Measurements from ENCODE around the gene USP9X.
"Not testable (repeated sequence)": the region's sequence is repeated elsewhere in the genome, so short reads cannot be mapped to it uniquely, and the experiment has no call there.

USP9X gene

DNA sequence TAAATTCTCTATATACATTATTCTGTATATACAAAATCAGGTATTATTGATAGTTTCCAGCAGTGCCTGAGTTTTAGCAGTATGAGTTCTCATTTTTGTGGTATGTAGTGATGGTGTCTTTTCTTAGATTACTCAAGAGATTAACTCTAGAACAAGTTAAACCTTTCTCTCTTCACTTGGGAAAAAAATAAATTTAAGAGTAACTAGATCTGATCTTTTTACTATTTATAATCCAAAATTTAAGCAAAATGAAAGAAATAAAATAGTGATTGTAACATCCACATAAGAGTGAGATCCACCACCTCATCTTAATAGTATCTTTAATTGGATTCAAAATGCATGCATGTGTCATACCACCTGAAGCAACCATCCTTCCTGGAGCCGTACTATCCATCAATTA is 124.6 kb downstream of the USP9X start:
- no peak overlapping the region for H2AFZ ChIP-seq (ENCODE audit: low read depth)
- H3K4me3 ChIP-seq (IDR thresholded peaks at IDR 0.05; ENCODE audit: insufficient read depth, low read depth, low read length): no peak overlapping the region
- H4K20me1 ChIP-seq (ENCODE audit: insufficient read depth): no peaks in the 10 kb centered on the region
- H3K4me2 ChIP-seq: no peak overlapping the region
- no peak overlapping the region for H3K27ac ChIP-seq
- TF ChIP-seq, protein P1, sequence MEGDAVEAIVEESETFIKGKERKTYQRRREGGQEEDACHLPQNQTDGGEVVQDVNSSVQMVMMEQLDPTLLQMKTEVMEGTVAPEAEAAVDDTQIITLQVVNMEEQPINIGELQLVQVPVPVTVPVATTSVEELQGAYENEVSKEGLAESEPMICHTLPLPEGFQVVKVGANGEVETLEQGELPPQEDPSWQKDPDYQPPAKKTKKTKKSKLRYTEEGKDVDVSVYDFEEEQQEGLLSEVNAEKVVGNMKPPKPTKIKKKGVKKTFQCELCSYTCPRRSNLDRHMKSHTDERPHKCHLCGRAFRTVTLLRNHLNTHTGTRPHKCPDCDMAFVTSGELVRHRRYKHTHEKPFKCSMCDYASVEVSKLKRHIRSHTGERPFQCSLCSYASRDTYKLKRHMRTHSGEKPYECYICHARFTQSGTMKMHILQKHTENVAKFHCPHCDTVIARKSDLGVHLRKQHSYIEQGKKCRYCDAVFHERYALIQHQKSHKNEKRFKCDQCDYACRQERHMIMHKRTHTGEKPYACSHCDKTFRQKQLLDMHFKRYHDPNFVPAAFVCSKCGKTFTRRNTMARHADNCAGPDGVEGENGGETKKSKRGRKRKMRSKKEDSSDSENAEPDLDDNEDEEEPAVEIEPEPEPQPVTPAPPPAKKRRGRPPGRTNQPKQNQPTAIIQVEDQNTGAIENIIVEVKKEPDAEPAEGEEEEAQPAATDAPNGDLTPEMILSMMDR (conservative IDR thresholded peaks at IDR 0.05; ENCODE audit: low read depth, low read length): no peak
- peaks cover 4% of the 10 kb centered on the region for H3K36me3 ChIP-seq (ENCODE audit: insufficient read depth)
- H3K4me1 ChIP-seq (ENCODE audit: low read depth, poor library complexity, severe bottlenecking): no peaks in the 10 kb centered on the region
- H3K79me2 ChIP-seq (ENCODE audit: insufficient read depth, low read depth): no peaks in the 10 kb centered on the region
- H3K9ac ChIP-seq: no peak overlapping the region
- H3K27me3 ChIP-seq (ENCODE audit: insufficient read depth, low read depth): no peaks in the 10 kb centered on the region

DNA sequence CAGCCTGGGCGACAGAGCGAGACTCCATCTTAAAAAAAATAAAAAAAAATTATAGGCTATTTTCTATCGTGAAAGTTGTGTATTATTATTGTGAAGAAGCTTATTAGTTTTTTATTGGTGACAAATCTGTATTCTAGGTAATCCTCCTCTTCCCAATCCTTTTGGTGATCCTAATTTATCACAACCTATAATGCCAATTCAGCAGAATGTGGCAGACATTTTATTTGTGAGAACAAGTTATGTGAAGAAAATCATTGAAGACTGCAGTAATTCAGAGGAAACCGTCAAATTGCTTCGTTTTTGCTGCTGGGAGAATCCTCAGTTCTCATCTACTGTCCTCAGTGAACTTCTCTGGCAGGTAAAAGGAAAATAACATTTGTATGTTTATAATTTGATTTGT is 139.4 kb downstream of the USP9X start:
- no peaks in the 10 kb centered on the region for H3K36me3 ChIP-seq (ENCODE audit: insufficient read depth)
- no peaks in the 10 kb centered on the region for H3K79me2 ChIP-seq (ENCODE audit: insufficient read depth, low read depth)
- TF ChIP-seq, protein P1 (conservative IDR thresholded peaks at IDR 0.05; ENCODE audit: low read depth, low read length): no peak
- no peak overlapping the region for H3K27ac ChIP-seq
- H3K4me3 ChIP-seq (IDR thresholded peaks at IDR 0.05; ENCODE audit: insufficient read depth, low read depth, low read length): no peak overlapping the region
- no peaks in the 10 kb centered on the region for H3K4me1 ChIP-seq (ENCODE audit: low read depth, poor library complexity, severe bottlenecking)
- H4K20me1 ChIP-seq (ENCODE audit: insufficient read depth): no peaks in the 10 kb centered on the region
- H3K27me3 ChIP-seq (ENCODE audit: insufficient read depth, low read depth): no peaks in the 10 kb centered on the region
- no peak overlapping the region for H3K9ac ChIP-seq
- no peak overlapping the region for H3K4me2 ChIP-seq
- no peak overlapping the region for H2AFZ ChIP-seq (ENCODE audit: low read depth)

DNA sequence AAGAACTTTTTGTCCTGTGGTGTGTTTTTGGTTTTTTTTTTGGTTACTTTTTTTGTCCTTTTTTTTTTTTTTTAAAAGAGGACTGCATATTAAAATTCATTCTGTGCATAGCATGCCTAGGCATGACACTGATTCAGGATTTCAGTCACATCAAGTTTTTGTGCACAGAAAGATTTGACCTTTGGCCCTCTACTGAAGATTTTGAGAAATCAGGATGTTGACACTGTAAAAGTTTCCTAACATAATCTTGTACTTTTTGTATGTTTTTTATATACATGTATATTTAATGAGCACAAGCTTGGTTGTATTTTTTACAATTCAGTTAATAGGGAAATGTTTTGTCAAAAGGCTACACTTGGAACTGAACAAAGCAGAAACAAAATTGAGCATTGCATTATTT is 148.7 kb downstream of the USP9X start:
- no peak overlapping the region for H2AFZ ChIP-seq (ENCODE audit: low read depth)
- TF ChIP-seq, protein P1 (conservative IDR thresholded peaks at IDR 0.05; ENCODE audit: low read depth, low read length): no peak
- no peak overlapping the region for H3K4me3 ChIP-seq (IDR thresholded peaks at IDR 0.05; ENCODE audit: insufficient read depth, low read depth, low read length)
- H3K36me3 ChIP-seq (ENCODE audit: insufficient read depth): no peaks in the 10 kb centered on the region
- no peaks in the 10 kb centered on the region for H3K79me2 ChIP-seq (ENCODE audit: insufficient read depth, low read depth)
- peaks cover 23% of the 10 kb centered on the region for H3K4me1 ChIP-seq (ENCODE audit: low read depth, poor library complexity, severe bottlenecking)
- H3K27ac ChIP-seq: no peak overlapping the region
- H4K20me1 ChIP-seq (ENCODE audit: insufficient read depth): no peaks in the 10 kb centered on the region
- no peak overlapping the region for H3K9ac ChIP-seq
- no peak overlapping the region for H3K4me2 ChIP-seq
- no peaks in the 10 kb centered on the region for H3K27me3 ChIP-seq (ENCODE audit: insufficient read depth, low read depth)

DNA sequence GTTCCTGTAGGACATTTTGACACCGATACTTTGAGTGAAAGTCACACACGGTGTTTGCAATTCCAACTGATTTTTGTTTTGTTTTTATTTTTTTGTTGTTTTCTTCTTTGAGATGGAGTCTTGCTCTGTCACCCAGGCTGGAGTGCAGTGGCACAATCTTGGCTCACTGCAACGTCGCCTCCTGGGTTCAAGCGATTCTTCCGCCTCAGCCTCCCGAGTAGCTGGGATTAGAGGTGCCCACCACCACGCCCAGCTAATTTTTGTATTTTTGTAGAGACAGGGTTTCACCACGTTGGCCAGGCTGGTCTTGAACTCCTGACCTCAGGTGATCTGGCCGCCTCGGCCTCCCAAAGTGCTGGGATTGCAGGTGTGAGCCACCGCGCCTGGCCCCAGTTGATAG is 149.2 kb downstream of the USP9X start:
- H3K27ac ChIP-seq; H3K4me3 ChIP-seq (IDR thresholded peaks at IDR 0.05; ENCODE audit: insufficient read depth, low read depth, low read length); H3K36me3 ChIP-seq (ENCODE audit: insufficient read depth); H4K20me1 ChIP-seq (ENCODE audit: insufficient read depth); H3K27me3 ChIP-seq (ENCODE audit: insufficient read depth, low read depth); H2AFZ ChIP-seq (ENCODE audit: low read depth); H3K4me2 ChIP-seq; H3K79me2 ChIP-seq (ENCODE audit: insufficient read depth, low read depth); H3K9ac ChIP-seq: not testable (repeated sequence)
- peaks cover 23% of the 10 kb centered on the region for H3K4me1 ChIP-seq (ENCODE audit: low read depth, poor library complexity, severe bottlenecking)

DNA sequence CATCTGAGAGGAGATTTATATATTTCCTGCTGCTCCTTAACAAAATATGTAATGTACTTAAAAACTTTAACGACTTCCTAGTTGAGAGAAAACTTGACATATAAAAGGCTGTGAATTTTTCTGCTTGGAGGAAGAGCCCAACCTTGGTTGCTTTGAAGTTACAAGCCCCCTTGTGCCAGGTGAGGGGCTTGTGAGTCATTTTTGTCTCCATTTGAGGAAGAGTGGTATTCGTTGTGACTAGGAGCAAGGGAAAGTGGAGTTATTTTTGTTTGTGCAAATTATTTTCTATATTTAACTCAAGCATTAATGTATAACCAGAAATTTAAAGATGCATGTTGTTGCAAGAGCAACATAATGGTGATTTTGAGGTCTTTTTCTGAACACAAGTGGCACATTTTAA is 149.7 kb downstream of the USP9X start:
- no peaks in the 10 kb centered on the region for H4K20me1 ChIP-seq (ENCODE audit: insufficient read depth)
- H3K27ac ChIP-seq: no peak overlapping the region
- H3K4me1 ChIP-seq (ENCODE audit: low read depth, poor library complexity, severe bottlenecking): peaks cover 23% of the 10 kb centered on the region
- H3K79me2 ChIP-seq (ENCODE audit: insufficient read depth, low read depth): no peaks in the 10 kb centered on the region
- no peak overlapping the region for H3K4me2 ChIP-seq
- H2AFZ ChIP-seq (ENCODE audit: low read depth): no peak overlapping the region
- H3K9ac ChIP-seq: no peak overlapping the region
- no peaks in the 10 kb centered on the region for H3K36me3 ChIP-seq (ENCODE audit: insufficient read depth)
- TF ChIP-seq, protein P1 (conservative IDR thresholded peaks at IDR 0.05; ENCODE audit: low read depth, low read length): no peak
- no peaks in the 10 kb centered on the region for H3K27me3 ChIP-seq (ENCODE audit: insufficient read depth, low read depth)
- H3K4me3 ChIP-seq (IDR thresholded peaks at IDR 0.05; ENCODE audit: insufficient read depth, low read depth, low read length): no peak overlapping the region

Measured in KMS-11 (cell line).